Hepatocyte (in vitro differentiated cells): ENCODE measurements around the gene PTGES2.

Experiments used
- EZH2 ChIP-seq: fragments of 200-600 bp; sonication (generic); IDR thresholded peaks from 2 replicates; pipeline ENCODE4 v1.6.1; 2016; ENCODE audit warnings: antibody characterized with exemption, mild to moderate bottlenecking, borderline replicate concordance
- TF ChIP-seq, protein P1 (sequence below): fragments of 200-600 bp; sonication (generic); IDR thresholded peaks from 2 replicates; pipeline ENCODE4 v1.5.1; 2016; ENCODE audit warnings: antibody characterized with exemption, mild to moderate bottlenecking; ENCODE audit not compliant: poor library complexity

DNA sequence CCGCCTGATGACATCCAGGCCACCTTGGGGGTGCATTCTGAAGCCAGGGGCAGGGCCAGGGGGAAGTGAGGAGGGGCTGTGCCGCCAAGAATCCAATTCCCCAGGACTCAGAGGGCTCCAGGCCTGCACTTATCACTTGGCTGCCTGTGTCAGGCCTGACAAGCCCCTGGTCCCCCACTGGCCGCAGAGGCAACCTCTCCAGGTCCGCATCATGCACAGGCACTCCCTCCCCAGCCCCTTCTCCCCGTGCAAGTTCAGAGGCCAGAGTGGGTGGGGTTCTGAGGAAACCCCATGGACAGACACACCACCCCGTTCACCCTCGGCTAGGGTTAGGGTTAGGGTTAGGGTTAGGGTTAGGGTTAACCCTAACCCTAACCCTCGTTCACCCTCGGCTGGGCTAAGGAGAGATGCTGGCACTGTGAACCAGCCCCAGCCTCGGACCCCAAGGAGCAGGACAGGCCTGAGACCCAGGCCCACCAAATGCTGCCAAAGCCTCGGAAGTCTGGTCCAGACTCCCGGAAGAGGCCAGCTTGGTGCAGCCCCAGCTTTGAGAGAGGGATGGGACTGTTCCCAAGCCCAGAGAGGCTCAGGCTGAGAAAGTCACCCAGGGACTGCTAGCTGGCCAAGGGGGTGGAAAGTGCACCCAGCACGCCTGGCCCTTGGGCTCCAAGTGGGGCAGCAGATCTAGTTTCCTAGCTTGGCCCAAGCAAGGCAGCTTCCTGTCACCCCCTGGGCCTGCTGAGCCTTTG, 26.6 kb upstream of the PTGES2 start:
- TF ChIP-seq, protein P1, sequence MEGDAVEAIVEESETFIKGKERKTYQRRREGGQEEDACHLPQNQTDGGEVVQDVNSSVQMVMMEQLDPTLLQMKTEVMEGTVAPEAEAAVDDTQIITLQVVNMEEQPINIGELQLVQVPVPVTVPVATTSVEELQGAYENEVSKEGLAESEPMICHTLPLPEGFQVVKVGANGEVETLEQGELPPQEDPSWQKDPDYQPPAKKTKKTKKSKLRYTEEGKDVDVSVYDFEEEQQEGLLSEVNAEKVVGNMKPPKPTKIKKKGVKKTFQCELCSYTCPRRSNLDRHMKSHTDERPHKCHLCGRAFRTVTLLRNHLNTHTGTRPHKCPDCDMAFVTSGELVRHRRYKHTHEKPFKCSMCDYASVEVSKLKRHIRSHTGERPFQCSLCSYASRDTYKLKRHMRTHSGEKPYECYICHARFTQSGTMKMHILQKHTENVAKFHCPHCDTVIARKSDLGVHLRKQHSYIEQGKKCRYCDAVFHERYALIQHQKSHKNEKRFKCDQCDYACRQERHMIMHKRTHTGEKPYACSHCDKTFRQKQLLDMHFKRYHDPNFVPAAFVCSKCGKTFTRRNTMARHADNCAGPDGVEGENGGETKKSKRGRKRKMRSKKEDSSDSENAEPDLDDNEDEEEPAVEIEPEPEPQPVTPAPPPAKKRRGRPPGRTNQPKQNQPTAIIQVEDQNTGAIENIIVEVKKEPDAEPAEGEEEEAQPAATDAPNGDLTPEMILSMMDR: no peak
- no peak for TF ChIP-seq EZH2
